Esophagus (tissue), 2 donors: ENCODE measurements around the gene EFCAB6. TPM values are rescaled to one million over a fixed set of nuclear protein-coding genes. Genes with fewer than 3 reads are reported as not detected.

Experiments used
- H3K27ac ChIP-seq, 2 donors: one replicate each; pipeline ENCODE4 v1.5.1; 2013; ENCODE audit warnings: low read depth in 2 of 2, mild to moderate bottlenecking in 2 of 2, inconsistent platforms in 1 of 2, low read length in 1 of 2, moderate library complexity in 1 of 2
- H3K27me3 ChIP-seq, 2 donors: one replicate each; pipeline ENCODE4 v1.6.1; 2013; ENCODE audit warnings: low read length in 2 of 2, control low read depth in 1 of 2, mild to moderate bottlenecking in 1 of 2; ENCODE audit not compliant: insufficient read depth in 2 of 2, control insufficient read depth in 1 of 2
- H3K36me3 ChIP-seq, 2 donors: one replicate each; pipeline ENCODE4 v1.6.1; 2013; ENCODE audit warnings: low read length in 1 of 2; ENCODE audit not compliant: control insufficient read depth in 2 of 2, insufficient read depth in 2 of 2
- H3K4me1 ChIP-seq, 2 donors: one replicate each; pipeline ENCODE4 v1.6.1; 2013; ENCODE audit warnings: low read length in 1 of 2; ENCODE audit not compliant: control insufficient read depth in 2 of 2, insufficient read depth in 2 of 2
- H3K4me3 ChIP-seq, 2 donors: one replicate each; pipeline ENCODE4 v1.5.1; 2013; ENCODE audit warnings: low read length in 2 of 2, mild to moderate bottlenecking in 2 of 2, low read depth in 1 of 2, moderate library complexity in 1 of 2
- H3K9me3 ChIP-seq, 2 donors: one replicate each; pipeline ENCODE4 v1.6.1; 2013; ENCODE audit warnings: mild to moderate bottlenecking in 2 of 2, low read depth in 1 of 2, low read length in 1 of 2, moderate library complexity in 1 of 2; ENCODE audit not compliant: control insufficient read depth in 2 of 2, insufficient read depth in 1 of 2
- WGBS, 2 donors: extraction: QIAGEN DNeasy Blood & Tissue Kit; methylation state at CpG; one replicate each; pipeline ENCODE4 v1.1.7; 2013; 5-methylcytosine and 5-hydroxymethylcytosine counted together
- polyA plus RNA-seq, 2 donors: library from polyadenylated mRNA; stranded (reverse); fragments of 200-250 nt; gene quantifications; one replicate each; pipeline ENCODE4 v1.2.3, GENCODE V29; 2013
- donor health status: healthy with polysubstance abuse.
- donor health status: Bipolar disorder and iron deficiency.

Gene EFCAB6, protein sequence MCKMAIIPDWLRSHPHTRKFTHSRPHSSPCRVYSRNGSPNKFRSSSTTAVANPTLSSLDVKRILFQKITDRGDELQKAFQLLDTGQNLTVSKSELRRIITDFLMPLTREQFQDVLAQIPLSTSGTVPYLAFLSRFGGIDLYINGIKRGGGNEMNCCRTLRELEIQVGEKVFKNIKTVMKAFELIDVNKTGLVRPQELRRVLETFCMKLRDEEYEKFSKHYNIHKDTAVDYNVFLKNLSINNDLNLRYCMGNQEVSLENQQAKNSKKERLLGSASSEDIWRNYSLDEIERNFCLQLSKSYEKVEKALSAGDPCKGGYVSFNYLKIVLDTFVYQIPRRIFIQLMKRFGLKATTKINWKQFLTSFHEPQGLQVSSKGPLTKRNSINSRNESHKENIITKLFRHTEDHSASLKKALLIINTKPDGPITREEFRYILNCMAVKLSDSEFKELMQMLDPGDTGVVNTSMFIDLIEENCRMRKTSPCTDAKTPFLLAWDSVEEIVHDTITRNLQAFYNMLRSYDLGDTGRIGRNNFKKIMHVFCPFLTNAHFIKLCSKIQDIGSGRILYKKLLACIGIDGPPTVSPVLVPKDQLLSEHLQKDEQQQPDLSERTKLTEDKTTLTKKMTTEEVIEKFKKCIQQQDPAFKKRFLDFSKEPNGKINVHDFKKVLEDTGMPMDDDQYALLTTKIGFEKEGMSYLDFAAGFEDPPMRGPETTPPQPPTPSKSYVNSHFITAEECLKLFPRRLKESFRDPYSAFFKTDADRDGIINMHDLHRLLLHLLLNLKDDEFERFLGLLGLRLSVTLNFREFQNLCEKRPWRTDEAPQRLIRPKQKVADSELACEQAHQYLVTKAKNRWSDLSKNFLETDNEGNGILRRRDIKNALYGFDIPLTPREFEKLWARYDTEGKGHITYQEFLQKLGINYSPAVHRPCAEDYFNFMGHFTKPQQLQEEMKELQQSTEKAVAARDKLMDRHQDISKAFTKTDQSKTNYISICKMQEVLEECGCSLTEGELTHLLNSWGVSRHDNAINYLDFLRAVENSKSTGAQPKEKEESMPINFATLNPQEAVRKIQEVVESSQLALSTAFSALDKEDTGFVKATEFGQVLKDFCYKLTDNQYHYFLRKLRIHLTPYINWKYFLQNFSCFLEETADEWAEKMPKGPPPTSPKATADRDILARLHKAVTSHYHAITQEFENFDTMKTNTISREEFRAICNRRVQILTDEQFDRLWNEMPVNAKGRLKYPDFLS (N-terminal part only)
- polyA plus RNA-seq, result under 1 TPM; 0.24 to 0.29 TPM

DNA sequence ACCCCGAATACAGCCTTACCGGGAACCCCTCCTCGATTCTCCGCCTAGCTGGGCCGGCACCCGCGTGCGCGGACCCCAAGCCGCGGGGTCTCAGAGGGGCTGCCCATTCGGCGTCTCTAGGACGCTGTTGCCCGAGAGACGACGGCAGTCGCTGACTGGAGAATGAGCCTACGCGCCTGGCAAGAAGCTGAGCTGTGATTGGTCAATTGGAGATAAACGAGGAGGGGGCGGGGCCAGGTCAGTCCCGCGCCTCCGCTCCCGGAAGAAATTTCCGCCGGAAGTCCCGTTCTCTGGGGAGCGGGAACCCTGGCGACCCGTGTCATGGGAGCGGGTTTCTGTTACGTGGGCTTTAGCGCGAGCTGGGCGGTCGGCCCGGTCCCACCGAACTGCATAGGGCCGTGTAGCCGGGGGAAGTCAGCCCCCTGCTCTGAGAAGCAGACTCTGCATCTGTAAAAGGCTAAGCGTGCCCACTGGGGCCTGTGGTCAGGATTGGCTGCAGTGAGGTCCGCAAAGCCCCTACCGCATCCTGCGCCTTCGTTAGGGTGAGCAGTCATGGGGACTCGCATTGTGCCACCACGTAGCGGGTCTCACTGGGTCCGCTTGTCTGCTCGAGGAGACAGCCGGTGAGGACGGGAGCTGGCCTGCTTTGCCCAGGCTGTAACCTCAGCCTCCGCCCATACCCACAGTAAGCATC is at the start of gene EFCAB6:
Gene EFCAB6, minus strand, starts transcription at position 157 of the 694 bp plus-strand sequence. CDS start 29,987 bp downstream, outside the sequence.
- Histone ChIP-seq H3K4me3 (peak within 1 kb of the TSS; percentile 87 to 89), H3K27me3 (no peaks in the 10 kb centered on the region), H3K27ac (peak within 1 kb of the TSS; percentile 66 to 81), H3K36me3 (no peaks in the 10 kb centered on the region), H3K9me3 (no peaks in the 10 kb centered on the region), H3K4me1 (peaks cover 5 to 8% of the 10 kb centered on the region in 2 donors)
- 1% methylated on average over 53 to 55 of the region's 55 CpGs for WGBS, 2 donors

DNA sequence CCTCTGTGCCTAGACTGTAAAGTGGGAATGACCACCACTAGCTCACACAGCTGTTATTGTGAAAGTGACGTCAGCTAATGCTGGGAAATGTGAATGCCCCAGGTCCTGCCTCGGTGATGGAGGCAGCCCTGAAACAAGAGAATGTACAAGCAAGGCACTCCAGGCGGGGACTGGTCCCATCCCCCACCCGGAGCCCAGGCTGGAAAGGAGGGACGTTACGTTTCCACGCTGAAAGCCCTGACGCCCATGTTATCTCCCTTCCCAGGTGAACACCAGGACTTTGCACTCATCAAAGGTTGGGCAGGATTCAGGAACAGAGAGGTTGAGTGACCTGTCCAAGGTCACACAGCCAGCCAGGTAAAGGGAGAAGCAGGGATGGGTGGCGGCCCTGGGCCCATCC is 49.4 kb upstream of the EFCAB6 start:
- 33 to 55% methylated on average over 9 of the region's 9 CpGs for WGBS, 2 donors
- peaks cover 0 to 2% of the 10 kb centered on the region in 2 donors for H3K9me3 ChIP-seq
- H3K4me1 ChIP-seq, result peaks cover 0 to 7% of the 10 kb centered on the region in 2 donors
- no peaks in the 10 kb centered on the region for H3K36me3 ChIP-seq
- no peak overlapping the region for H3K4me3 ChIP-seq
- H3K27ac ChIP-seq, result no peak overlapping the region
- peaks cover 0 to 4% of the 10 kb centered on the region in 2 donors for H3K27me3 ChIP-seq

DNA sequence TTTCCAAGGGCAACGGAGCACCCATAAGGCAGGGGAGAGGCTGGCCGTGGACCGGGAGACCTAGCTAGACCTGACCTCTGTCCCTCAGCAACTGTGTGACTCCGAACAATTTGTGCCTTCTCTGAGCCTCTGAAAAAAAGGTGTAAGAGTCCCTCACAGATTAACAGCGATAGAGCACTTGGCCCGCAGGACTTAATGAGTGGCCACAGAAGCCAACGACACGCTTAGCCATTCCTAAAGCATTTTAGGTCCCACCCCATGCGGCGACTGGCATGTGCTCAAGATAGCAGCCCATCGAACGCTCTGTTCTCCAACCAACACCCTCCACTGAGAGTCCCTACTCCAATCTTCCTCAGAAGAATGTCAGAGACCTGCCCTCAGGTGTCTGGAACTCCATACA is 48.7 kb upstream of the EFCAB6 start:
- Histone ChIP-seq H3K27ac (no peak overlapping the region), H3K27me3 (peaks cover 0 to 4% of the 10 kb centered on the region in 2 donors)
- 72 to 79% methylated on average over 12 of the region's 12 CpGs for WGBS, 2 donors

DNA sequence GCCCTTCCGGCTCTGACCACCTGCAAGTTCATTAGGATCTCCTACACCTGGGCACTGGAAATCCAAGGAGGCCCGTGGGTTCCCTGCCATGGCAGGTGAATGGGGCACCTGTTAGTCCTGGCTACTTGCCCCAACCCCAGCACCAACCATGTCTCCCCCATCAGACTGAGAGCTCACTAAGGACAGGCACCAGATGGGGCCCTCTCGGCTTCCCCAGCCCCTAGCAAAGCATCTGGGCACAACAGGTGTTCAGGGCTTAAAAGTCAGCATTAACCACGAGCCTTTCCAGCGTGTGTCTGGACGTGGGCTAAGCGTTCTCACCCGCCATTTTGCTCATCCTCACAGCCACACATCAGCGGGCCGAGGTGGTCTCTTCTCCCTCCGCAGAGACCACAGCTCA is 48.0 kb upstream of the EFCAB6 start:
- Histone ChIP-seq H3K9me3 (peaks cover 0 to 5% of the 10 kb centered on the region in 2 donors), H3K4me1 (peaks cover 0 to 7% of the 10 kb centered on the region in 2 donors), H3K27me3 (peaks cover 0 to 4% of the 10 kb centered on the region in 2 donors), H3K36me3 (no peaks in the 10 kb centered on the region), H3K4me3 (no peak overlapping the region), H3K27ac (no peak overlapping the region)
- WGBS, 2 donors, result 81 to 83% methylated on average over 11 of the region's 11 CpGs

More for the DNA sequence above, 48.7 kb upstream of the EFCAB6 start:
- Histone ChIP-seq H3K36me3 (no peaks in the 10 kb centered on the region), H3K9me3 (peaks cover 0 to 5% of the 10 kb centered on the region in 2 donors), H3K4me3 (no peak overlapping the region), H3K4me1 (peaks cover 0 to 7% of the 10 kb centered on the region in 2 donors)

DNA sequence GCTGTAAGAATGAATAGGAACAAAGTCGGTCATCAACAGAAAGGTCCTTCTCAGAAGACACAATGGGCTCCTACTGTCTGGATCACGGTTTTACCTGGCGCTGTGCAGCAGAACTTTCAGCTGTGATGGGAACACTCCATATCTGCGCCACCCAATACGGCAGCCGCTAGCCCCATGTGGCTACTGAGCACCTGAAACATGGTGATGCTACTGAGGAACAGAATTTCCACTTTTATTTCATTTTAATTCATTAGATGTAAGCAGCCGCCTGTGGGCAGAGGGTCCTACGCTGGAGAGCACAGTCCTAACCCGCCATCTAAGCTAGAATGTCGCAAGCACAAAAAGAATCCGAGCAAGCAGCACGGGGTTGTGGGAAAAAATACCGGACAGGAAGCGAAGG is 47.5 kb upstream of the EFCAB6 start:
- H3K4me3 ChIP-seq, result no peak overlapping the region
- H3K27me3 ChIP-seq, result peaks cover 0 to 4% of the 10 kb centered on the region in 2 donors
- WGBS, 2 donors, result 83 to 85% methylated on average over 14 of the region's 14 CpGs
- no peaks in the 10 kb centered on the region for H3K36me3 ChIP-seq
- peaks cover 0 to 5% of the 10 kb centered on the region in 2 donors for H3K9me3 ChIP-seq
- peaks cover 0 to 7% of the 10 kb centered on the region in 2 donors for H3K4me1 ChIP-seq
- no peak overlapping the region for H3K27ac ChIP-seq

DNA sequence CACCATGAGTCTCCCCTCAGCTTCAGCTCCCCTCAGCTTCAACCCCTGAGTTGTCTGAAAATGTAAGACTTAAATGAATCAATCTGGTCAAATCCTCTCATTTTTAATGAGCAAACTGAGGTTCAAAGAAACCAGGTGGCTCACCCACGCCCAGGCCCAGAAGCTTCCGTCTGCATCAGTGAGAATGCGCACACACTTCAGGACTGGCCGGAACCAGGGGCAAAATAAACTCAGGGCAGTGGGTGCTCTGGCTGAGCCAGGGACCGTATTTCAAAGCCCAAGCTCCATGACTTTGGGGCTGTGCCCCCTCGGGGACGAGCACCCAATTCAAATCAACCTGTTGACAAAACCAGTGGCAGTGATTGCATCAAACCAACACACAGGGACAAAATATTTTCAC is 47.1 kb upstream of the EFCAB6 start:
- Histone ChIP-seq H3K4me3 (no peak overlapping the region), H3K27ac (no peak overlapping the region), H3K27me3 (peaks cover 0 to 4% of the 10 kb centered on the region in 2 donors), H3K4me1 (peaks cover 0 to 7% of the 10 kb centered on the region in 2 donors), H3K36me3 (no peaks in the 10 kb centered on the region), H3K9me3 (peaks cover 0 to 5% of the 10 kb centered on the region in 2 donors)
- WGBS, 2 donors, result 83 to 84% methylated on average over 7 of the region's 7 CpGs

DNA sequence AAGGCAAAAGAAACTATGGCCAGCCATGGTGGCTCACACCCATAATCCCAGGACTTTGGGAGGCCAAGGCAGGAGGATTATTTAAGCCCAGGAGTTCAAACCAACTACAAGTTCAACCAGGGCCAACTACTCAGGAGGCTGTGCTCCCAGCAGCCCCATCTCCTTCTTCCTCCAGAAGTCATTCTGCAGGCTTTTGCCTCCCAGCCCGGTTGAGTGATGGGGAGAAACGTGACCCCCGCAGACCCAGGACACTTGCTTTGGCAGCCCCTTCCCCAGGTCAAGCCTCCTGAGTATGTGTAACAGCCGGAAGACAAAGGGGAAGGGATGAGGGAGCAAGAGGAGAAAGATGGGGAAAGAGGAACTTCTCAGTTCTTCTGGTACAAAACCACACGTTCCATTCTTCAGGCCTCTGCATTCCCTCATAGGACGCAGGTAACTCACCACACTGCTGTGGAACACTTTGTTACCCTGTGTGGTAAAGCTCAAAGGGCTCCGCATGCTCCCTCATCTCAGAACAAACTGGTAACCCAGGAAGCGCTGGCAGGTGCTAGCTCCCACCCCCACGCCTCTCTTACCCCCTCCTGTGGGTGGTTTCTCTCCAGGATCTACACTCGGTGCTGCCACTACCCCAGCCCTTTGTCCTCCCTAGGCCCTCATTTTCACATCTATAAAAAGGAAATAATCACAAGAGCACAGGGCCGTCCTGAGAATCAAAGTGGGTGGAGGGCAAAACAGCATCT is 46.2 kb upstream of the EFCAB6 start:
- 56 to 68% methylated on average over 11 of the region's 11 CpGs for WGBS, 2 donors
- Histone ChIP-seq H3K9me3 (peaks cover 0 to 5% of the 10 kb centered on the region in 2 donors), H3K27ac (no peak overlapping the region), H3K36me3 (no peaks in the 10 kb centered on the region), H3K4me1 (peaks cover 3 to 7% of the 10 kb centered on the region in 2 donors), H3K4me3 (no peak overlapping the region), H3K27me3 (peaks cover 0 to 4% of the 10 kb centered on the region in 2 donors)

DNA sequence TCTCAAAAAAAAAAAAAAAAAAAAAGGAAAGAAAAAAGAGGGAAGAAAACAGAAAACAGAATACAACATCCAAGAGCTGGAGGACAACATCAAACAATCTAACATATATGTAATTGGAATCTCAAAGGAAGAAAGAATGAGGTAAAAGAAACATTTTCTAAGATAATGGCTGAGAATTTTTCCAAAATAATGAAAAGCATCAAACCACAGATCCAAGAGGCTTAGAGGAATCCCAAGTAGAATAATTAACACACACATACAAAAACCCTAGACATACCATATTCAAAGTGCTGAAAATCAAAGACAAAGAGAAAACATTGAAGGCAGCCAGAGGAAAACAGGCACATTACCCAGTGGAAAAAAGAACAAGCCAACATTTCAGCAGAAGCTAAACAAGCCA is 45.3 kb upstream of the EFCAB6 start:
- H3K9me3 ChIP-seq, result peaks cover 0 to 5% of the 10 kb centered on the region in 2 donors
- H3K4me3 ChIP-seq, result no peak overlapping the region
- H3K27me3 ChIP-seq, result no peaks in the 10 kb centered on the region

More for the DNA sequence above, 45.3 kb upstream of the EFCAB6 start:
- Histone ChIP-seq H3K4me1 (peaks cover 4 to 6% of the 10 kb centered on the region in 2 donors), H3K36me3 (no peaks in the 10 kb centered on the region), H3K27ac (no peak overlapping the region)
